Hepatocyte (in vitro differentiated cells): Measurements from ENCODE around the gene TMEM191C.
"Not testable (repeated sequence)": the region's sequence is repeated elsewhere in the genome, so short reads cannot be mapped to it uniquely, and the experiment has no call there.

Experiments used
- EZH2phosphoT487 ChIP-seq: fragments of 200-600 bp; sonication (generic); IDR thresholded peaks from one replicate; pipeline ENCODE4 v1.6.1; 2018; ENCODE audit warnings: antibody characterized with exemption, mild to moderate bottlenecking, low read depth, moderate library complexity; ENCODE audit not compliant: unreplicated experiment, severe bottlenecking
- TF ChIP-seq, protein P1 (sequence below): fragments of 200-600 bp; sonication (generic); IDR thresholded peaks from 2 replicates; pipeline ENCODE4 v1.5.1; 2016; ENCODE audit warnings: antibody characterized with exemption, mild to moderate bottlenecking; ENCODE audit not compliant: poor library complexity

DNA sequence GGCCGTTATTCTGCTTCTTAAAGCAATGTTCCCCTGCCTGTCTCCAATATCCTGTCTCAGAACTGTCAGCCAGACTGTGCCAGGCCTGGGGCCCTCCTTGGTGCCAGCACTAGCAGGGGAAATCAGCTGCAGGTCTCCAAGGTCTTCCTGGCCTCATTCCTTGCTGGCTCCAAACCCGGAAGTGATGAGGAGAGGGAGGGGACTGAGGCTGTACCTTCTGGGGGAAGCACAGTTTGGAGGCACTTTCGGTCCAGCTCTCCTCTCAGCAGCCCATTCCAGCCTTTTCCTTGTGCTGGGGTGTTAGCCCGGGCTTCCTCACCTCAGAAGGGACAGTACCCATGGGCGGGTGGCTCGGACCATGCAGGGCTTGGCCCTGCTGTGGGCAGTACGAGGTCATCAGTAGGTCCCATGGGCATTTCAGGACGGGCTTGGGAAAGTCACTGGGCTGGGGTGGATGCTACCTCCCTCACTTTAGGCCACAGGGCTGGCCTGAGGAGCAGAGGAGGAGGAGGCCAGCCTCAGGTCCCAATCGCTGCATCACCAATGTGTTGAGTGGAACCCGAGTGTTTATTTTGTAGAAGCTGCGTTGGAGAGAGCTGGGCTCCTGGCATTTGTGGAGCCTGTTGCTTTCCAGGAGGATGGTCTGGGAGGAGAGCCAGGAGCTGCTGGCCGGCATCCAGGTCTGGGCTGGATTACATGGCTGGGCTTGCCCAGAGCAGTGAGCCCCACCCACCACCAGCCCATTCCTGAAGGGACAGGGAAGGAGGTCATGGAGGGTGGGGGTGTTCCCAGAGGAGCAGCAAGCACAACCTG, 31.0 kb upstream of the TMEM191C start:
- TF ChIP-seq, protein P1, sequence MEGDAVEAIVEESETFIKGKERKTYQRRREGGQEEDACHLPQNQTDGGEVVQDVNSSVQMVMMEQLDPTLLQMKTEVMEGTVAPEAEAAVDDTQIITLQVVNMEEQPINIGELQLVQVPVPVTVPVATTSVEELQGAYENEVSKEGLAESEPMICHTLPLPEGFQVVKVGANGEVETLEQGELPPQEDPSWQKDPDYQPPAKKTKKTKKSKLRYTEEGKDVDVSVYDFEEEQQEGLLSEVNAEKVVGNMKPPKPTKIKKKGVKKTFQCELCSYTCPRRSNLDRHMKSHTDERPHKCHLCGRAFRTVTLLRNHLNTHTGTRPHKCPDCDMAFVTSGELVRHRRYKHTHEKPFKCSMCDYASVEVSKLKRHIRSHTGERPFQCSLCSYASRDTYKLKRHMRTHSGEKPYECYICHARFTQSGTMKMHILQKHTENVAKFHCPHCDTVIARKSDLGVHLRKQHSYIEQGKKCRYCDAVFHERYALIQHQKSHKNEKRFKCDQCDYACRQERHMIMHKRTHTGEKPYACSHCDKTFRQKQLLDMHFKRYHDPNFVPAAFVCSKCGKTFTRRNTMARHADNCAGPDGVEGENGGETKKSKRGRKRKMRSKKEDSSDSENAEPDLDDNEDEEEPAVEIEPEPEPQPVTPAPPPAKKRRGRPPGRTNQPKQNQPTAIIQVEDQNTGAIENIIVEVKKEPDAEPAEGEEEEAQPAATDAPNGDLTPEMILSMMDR = not testable (repeated sequence)
- not testable (repeated sequence) for TF ChIP-seq EZH2phosphoT487
